HG02981 (cell line): ENCODE results near the gene HNRNPM.

Experiments used
- ATAC-seq: cut with Tn5 transposase; IDR thresholded peaks from one replicate; pipeline ENCODE4 v1.9.1; 2021; ENCODE audit warnings: mild to moderate bottlenecking, moderate library complexity; ENCODE audit not compliant: unreplicated experiment

Gene HNRNPM

DNA sequence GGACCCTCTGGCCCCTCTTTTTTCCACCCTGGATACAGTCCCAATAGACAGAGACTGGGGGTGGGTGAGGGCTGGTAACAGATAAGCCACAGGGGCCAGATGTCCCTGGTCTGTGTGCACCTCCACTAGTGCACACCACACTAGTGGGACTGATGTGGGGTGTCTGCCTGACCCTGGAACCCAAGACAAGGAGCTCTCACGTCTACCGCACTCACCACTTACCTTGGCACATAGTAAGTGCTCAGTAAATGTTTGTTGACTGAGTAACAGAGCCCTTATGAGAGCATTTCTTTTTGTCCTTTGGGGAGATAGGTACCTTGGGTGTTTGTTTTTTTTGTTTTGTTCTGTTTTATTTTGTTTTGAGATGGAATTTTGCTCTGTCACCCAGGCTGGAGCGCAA lies 92.3 kb downstream of the HNRNPM start:
- ATAC-seq = no peak
